ENCODE measurements around the gene LRRC56. TPM values are rescaled to one million over a fixed set of nuclear protein-coding genes. Genes with fewer than 3 reads are reported as not detected.
A peak's percentile ranks its signal among the peaks of the same experiment; 100 is the strongest.

LRRC56 gene
- total RNA-seq, 1 experiment from 2014 or later, result 3.4 TPM

- peaks cover 16% of the 10 kb centered on the region for H3K27me3 Mint-ChIP-seq (ENCODE audit: low read depth)
- H4K8ac ChIP-seq (replicated peaks; ENCODE audit: insufficient read length, low read depth, low read length), result no peak overlapping the region
- H3K18ac ChIP-seq (ENCODE audit: insufficient read length, low read depth, low read length), result no peak overlapping the region
- no peak overlapping the region for H3K27ac Mint-ChIP-seq
- no peak for DNase-seq
- peaks cover 3% of the 10 kb centered on the region; the same call in 1 of the 2 replicates for H3K27me3 ChIP-seq (ENCODE audit: insufficient read depth, low read length)
- no peaks in the 10 kb centered on the region; a peak in 1 of 5 replicates for H3K9me3 Mint-ChIP-seq
- H3T11ph ChIP-seq (ENCODE audit: low read length), result no peak overlapping the region
- no peak overlapping the region for H3K4ac ChIP-seq (ENCODE audit: low read depth, low read length)
- H4K5ac ChIP-seq (ENCODE audit: insufficient read length, low read depth, low read length), result no peak overlapping the region
- no peak overlapping the region for H3K4me2 ChIP-seq (ENCODE audit: insufficient read depth, insufficient read length, low read length)
- no peaks in the 10 kb centered on the region for H3K4me1 ChIP-seq (ENCODE audit: insufficient read depth, low read length)
- H3K4me3 Mint-ChIP-seq, result peak overlapping the region; percentile 83 to 90; a peak in 4 of 5 replicates
- H3K79me1 ChIP-seq (ENCODE audit: insufficient read depth, low read depth, low read length, poor library complexity, severe bottlenecking), result no peaks in the 10 kb centered on the region
- H2AFZ ChIP-seq (ENCODE audit: low read length), result no peak overlapping the region
- TF ChIP-seq CTCF (conservative IDR thresholded peaks at IDR 0.05), result no peak
- no peak overlapping the region for H3K9ac ChIP-seq (ENCODE audit: extremely low read depth, insufficient read length, low read length)
- no peaks in the 10 kb centered on the region for H3K79me2 ChIP-seq (ENCODE audit: insufficient read depth, low read length)
- no peak overlapping the region for H2BK15ac ChIP-seq (ENCODE audit: low read depth, low read length)
- no peaks in the 10 kb centered on the region for H4K20me1 ChIP-seq (ENCODE audit: control insufficient read depth, insufficient read depth, insufficient read length)
- no peak overlapping the region for H2BK12ac ChIP-seq (ENCODE audit: insufficient read length, low read depth, low read length)
- H3K36me3 Mint-ChIP-seq (ENCODE audit: insufficient read depth in 1 of 3, low read depth in 3 of 3), result peaks cover 2 to 11% (median 4%) of the 10 kb centered on the region in 3 experiments; a peak in 6 of 7 replicates
- H2AK5ac ChIP-seq (ENCODE audit: insufficient read length, low read length), result no peak overlapping the region
- no peak overlapping the region for H3K27ac ChIP-seq (ENCODE audit: insufficient read length, low read depth, low read length)
- H2BK120ac ChIP-seq (ENCODE audit: low read depth, low read length, poor library complexity, severe bottlenecking), result no peak overlapping the region
- H3K14ac ChIP-seq (ENCODE audit: insufficient read depth, low read length), result no peak overlapping the region
- no peak overlapping the region for H2BK20ac ChIP-seq (ENCODE audit: low read depth, low read length, poor library complexity, severe bottlenecking)
- no peak overlapping the region for H2BK5ac ChIP-seq (ENCODE audit: insufficient read length, low read length)
- H3K23me2 ChIP-seq (ENCODE audit: insufficient read length, low read depth, low read length, poor library complexity, severe bottlenecking), result peaks cover 5% of the 10 kb centered on the region
- H4K91ac ChIP-seq (ENCODE audit: insufficient read length, low read depth, low read length), result no peak overlapping the region
- WGBS (ENCODE audit: extremely low coverage, insufficient read length, low lambda C conversion rate), result no CpG with 5 or more reads among the region's 29 CpGs
- H3K23ac ChIP-seq (ENCODE audit: insufficient read length, low read depth, low read length), result no peak overlapping the region
- H3K9me3 ChIP-seq (ENCODE audit: control insufficient read depth, low read depth, low read length), result no peaks in the 10 kb centered on the region
- peaks cover 14 to 31% of the 10 kb centered on the region in 2 experiments for H3K4me1 Mint-ChIP-seq
- H3K56ac ChIP-seq (ENCODE audit: insufficient read length, low read depth, low read length), result no peak overlapping the region
Measured at GRCh38 chr11:562046-562645, 24.8 kb downstream of the LRRC56 start.
